HG03175 (cell line): ENCODE data around the gene TRMU.

Source experiments
- ATAC-seq: cut with Tn5 transposase; IDR thresholded peaks from one replicate; pipeline ENCODE4 v1.9.1; 2021; ENCODE audit warnings: mild to moderate bottlenecking, moderate library complexity; ENCODE audit not compliant: unreplicated experiment

TRMU gene

DNA sequence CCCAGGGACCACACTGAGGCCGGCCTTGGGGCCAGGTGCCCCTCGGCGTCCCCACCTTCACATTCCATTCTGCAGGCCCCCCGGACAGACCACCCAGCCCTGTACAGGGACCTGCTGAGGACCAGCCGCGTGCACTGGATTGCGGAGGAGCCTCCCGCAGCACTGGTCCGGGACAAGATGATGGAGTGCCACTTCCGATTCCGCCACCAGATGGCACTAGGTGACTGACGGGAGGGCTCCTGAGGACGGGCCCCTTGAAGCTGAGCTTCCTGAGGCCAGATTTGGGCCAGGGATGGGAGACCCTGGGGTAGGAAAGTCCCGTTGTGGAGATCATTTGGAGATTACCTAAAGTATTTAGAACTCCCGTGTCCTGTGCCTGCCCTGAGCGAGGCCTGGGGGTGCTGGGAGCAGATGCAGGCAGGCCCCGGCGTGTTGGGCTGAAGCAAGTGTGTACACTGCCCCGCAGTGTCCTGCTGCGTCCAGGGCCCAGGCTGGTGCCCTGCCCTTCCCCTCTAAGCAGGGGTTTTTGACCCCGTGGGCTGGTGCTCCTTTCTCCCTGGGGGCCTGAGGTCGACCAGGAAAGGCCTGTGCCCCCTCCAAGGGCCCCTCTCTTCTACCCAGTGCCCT, 20.0 kb downstream of the TRMU start:
- ATAC-seq, result no peak

DNA sequence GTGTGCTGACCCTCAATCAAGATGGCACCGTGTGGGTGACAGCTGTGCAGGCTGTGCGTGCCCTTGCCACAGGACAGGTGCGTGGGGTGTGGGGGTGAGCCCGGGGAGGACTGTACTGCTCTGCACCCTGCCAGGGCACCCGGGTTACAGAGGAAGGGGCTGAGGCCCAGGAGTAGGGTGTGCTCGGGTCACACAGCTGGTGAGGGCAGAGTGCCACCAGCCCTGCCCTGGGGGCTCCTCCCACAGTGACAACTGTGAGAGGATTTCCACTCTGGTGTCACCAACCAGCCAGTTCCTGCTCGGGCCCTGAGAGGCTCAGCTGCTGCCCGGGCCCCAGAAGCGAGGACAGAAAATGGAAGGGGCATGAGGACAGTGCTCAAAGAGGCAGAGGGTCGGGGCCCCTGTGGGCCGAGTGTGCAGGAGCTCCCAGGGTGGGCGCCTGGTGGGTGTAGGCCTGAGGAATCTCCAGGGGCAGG, 20.5 kb downstream of the TRMU start:
- no peak for ATAC-seq

DNA sequence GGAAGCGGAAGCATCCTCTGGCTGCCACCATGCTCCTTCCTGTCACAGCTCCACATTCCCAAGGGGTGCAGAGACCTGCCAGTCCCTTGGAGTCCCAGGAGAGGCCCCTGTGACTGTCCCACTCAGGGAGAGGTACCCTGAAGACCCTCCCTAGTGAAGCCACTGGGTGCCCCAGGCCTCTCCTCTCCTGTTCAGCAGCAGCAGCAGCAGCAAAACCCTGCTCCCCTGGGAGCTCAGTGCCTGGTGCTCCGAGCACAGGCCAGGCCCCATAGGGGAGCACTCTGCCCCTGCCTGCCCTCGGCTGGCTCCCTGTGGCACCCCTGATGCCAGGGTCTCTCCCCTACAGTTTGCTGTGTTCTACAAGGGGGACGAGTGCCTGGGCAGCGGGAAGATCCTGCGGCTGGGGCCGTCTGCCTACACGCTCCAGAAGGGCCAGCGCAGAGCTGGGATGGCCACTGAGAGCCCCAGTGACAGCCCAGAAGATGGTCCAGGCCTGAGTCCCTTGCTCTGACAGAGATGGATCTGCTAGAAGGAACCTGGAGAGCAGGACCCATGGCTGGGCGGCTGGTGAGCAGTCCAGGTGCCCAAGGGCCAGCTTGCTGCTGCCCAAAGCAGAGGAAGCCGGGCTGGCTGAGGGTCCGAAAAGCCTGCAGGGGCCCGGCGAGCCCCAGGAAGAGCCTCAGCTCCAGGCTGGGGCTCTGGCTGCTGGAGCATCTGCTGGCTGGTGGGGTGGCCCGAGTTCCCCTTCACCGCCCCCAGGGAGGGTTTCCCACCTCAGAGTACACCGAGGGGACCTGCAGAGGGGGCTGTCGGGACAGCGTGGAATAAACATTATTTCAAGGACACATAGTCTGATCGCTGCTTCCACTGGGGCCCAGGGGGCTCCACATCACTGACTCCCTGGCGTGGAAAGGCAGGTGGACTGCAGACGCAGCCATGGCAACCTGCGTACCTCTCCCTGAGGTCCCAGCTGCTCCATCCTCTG, 21.3 kb downstream of the TRMU start:
- ATAC-seq, result no peak

GRCh38 chr22:46357711-46358520, 22.4 kb downstream of the TRMU start:
- ATAC-seq, result no peak

DNA sequence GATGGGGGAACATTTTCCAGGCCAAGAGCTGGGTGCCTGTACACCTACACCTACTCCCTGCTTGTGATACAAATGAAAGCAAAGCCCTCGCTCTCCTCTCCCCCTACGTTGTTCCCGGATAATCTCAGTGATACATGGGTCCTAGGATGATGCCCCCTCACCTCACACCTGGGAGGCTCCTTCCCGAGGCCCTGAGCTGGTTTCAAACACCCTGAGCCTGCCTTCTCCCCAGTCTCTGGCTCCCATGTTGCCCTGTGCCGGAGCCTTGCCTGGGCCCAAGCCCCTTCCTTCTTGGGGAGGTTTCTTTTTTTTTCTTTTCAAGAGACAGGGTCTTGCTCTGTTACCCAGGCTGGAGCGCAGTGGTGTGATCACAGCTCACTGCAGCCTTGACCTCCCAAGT, 23.3 kb downstream of the TRMU start:
- no peak for ATAC-seq

- ATAC-seq, result no peak
Observed at GRCh38 chr22:46359362-46359761, 23.8 kb downstream of the TRMU start.

DNA sequence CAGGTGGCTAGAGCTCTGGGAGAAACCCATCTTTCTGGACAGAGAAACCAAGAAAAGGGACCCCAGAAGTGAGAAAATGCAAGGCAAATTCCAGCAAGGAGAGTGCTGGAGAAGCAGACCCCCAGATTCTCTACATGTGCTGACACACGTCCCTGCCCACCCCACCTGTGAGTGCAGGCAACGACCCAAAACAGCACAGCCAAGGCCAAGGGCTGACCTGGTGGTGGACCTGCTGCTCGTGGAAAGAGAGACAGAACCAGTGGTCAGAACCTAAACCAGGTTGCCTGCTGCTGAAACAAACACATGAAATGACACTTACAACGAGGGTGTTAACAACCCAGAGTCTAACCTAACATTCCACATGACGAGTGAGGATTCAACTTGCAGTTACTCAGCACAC, 24.6 kb downstream of the TRMU start:
- no peak for ATAC-seq

DNA sequence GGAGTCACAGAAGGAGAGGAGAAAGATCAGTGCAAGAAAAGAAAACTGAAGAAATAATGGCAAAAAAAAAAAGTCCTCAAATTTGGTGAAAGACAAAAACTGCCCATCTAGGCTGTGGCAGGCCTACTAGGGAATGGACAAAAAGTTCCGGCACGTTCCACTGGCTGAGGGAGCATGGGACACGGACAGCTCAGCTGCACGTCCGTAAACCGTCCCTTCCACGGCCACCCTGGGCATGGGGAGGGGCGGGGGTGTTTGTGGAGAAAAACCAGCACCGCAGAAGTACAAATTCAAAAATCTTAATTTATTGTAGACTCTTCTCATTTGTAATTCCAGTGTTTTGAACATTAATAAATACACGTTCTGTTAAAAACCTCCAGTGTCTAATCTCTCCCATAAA, 25.4 kb downstream of the TRMU start:
- ATAC-seq, result no peak

- no peak for ATAC-seq
Observed at GRCh38 chr22:46361826-46362202, 26.3 kb downstream of the TRMU start.

- no peak for ATAC-seq
Observed at GRCh38 chr22:46362203-46362933, 26.9 kb downstream of the TRMU start.

DNA sequence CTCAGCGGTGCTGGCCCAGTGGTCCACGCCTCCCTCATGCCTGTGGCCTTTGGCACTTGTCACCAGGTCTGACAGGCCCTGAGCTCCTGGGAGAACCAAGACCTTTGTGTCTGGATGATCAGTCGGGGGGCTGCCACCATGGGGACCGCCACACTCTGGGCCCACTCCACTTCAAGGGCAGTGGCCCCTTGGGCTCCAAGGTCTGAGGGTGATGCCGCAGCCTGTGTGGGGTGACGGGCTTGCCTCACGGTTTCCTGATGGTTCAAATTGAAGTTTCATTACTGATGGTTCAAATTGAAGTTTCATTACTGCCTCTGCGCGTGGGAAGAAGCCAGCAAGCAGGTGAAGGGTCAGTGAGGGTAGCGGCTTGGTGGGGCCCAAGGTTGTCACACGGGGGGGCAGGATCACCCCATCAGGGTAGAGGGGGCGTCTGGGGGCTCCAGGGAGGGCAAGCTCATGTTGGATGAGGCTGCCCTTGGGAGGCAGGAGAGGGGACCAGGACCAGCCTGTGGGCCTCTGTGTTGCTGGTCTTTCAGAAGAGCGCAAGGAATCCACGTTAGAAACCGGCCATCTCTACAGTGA, 27.5 kb downstream of the TRMU start:
- ATAC-seq, result no peak

- no peak for ATAC-seq
Observed at GRCh38 chr22:46363611-46364321, 28.3 kb downstream of the TRMU start.

DNA sequence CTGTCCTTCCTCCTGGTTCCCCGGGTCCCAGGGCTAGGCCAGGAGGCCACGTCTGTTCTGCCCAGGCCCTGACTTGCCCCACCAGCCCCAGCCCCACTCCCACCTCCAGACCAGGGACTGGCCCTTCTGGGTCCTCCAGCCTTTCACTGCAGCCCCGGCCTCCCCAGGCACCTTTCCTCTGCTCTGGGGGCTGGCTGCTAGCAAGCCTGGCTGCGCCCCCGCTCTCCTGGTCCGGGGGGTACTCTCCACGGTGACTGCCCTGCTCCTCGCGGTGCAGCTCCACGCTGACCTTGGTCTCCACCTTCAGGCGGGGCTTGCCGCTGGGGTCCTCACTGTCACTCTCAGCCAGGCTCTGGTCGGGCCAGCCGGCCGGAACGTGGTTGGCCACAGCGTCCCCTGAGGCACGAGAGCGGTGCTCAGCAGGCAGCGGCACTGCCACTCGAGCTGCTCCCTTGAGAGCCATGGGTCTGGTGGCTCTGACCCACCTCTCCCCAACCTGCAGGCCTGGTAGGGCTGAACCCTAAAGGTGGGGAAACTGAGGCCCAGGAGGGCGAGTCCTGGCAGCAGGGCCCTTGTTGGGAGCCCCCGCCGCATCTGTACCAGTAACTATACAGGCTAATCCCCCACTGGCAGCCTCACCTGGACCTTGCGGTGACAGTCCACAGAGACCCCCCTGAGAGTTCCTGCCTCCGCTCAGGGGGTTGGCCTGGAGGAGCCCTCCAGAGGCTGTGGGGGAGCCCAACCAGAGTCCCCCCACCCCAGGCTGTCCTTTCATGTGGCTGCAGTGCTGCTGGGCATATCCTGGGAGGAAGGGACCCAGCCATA, 29.0 kb downstream of the TRMU start:
- no peak for ATAC-seq

GRCh38 chr22:46365166-46365624, 29.7 kb downstream of the TRMU start:
- ATAC-seq, result no peak

GRCh38 chr22:46366327-46366731, 30.8 kb downstream of the TRMU start:
- no peak for ATAC-seq

- no peak for ATAC-seq
Observed at GRCh38 chr22:46366801-46367706, 31.5 kb downstream of the TRMU start.

- no peak for ATAC-seq
Observed at GRCh38 chr22:46367707-46368191, 32.2 kb downstream of the TRMU start.
